AG10803 (cell line): ENCODE results near the gene TFDP2.
A peak's percentile ranks its signal among the peaks of the same experiment; 100 is the strongest.
"Not testable (repeated sequence)": the region's sequence is repeated elsewhere in the genome, so short reads cannot be mapped to it uniquely, and the experiment has no call there.

ENCODE experiments used
- DNase-seq: peaks from one replicate; pipeline ENCODE4 v3.0.0; 2010; ENCODE audit warnings: low read depth
- H3K4me3 ChIP-seq: 2 replicates; pipeline ENCODE4 v1.5.1; 2011; ENCODE audit warnings: mild to moderate bottlenecking, low read length, control low read depth
- TF ChIP-seq, protein P1 (sequence below): conservative IDR thresholded peaks from 2 replicates; pipeline ENCODE4 v1.5.1; 2011; ENCODE audit warnings: mild to moderate bottlenecking, low read length, control low read depth, inconsistent platforms

Gene TFDP2

GRCh38 chr3:142021127-142021526, 128.2 kb downstream of the TFDP2 start:
- H3K4me3 ChIP-seq: no peak overlapping the region
- TF ChIP-seq, protein P1, sequence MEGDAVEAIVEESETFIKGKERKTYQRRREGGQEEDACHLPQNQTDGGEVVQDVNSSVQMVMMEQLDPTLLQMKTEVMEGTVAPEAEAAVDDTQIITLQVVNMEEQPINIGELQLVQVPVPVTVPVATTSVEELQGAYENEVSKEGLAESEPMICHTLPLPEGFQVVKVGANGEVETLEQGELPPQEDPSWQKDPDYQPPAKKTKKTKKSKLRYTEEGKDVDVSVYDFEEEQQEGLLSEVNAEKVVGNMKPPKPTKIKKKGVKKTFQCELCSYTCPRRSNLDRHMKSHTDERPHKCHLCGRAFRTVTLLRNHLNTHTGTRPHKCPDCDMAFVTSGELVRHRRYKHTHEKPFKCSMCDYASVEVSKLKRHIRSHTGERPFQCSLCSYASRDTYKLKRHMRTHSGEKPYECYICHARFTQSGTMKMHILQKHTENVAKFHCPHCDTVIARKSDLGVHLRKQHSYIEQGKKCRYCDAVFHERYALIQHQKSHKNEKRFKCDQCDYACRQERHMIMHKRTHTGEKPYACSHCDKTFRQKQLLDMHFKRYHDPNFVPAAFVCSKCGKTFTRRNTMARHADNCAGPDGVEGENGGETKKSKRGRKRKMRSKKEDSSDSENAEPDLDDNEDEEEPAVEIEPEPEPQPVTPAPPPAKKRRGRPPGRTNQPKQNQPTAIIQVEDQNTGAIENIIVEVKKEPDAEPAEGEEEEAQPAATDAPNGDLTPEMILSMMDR: no peak
- no peak for DNase-seq

GRCh38 chr3:142019794-142020320, 129.5 kb downstream of the TFDP2 start:
- TF ChIP-seq, protein P1: no peak
- H3K4me3 ChIP-seq: no peak overlapping the region
- no peak for DNase-seq

DNA sequence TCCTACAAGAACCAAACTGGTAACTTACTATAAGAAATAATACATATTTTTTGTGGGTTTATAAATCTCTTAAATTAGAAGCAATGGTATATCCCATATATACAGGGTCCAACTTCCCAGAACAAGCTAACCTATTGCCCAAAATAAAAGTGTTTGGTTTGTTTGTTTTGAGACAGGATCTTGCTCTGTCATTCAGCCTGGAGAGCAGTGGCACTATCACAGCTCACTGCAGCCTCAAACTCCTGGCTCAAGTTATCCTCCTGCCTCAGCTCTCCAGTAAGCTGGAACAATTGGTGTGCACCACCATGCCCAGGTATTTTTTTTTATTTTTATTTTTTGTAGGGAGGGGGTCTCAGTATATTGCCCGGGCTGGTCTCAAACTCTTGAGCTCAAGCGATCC, 135.4 kb downstream of the TFDP2 start:
- TF ChIP-seq, protein P1: no peak
- H3K4me3 ChIP-seq: no peak overlapping the region
- DNase-seq: no peak

GRCh38 chr3:142013326-142013980, 135.9 kb downstream of the TFDP2 start:
- DNase-seq: peak; percentile 41
- TF ChIP-seq, protein P1: no peak
- H3K4me3 ChIP-seq: no peak overlapping the region

DNA sequence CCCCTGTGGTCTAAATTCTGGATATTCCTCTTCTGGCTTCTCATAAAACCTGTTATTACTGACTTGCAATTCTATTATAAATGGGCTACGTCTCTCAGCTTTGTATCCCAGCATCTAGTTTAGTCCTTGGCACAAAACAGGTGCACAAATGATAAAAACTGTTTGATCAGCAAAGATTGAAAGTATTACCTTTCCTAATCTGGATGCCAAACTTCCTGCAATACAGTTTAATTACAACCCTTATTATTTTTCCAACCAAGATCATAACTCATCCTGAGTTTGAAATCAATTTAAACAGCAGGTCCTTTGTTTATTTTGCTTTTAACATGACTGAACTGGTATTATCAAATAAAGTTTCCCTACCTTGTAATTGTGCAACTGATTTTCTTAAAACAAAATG, 140.3 kb downstream of the TFDP2 start:
- TF ChIP-seq, protein P1: no peak

GRCh38 chr3:142007710-142008399, 141.5 kb downstream of the TFDP2 start:
- DNase-seq: no peak
- TF ChIP-seq, protein P1: no peak
- no peak overlapping the region for H3K4me3 ChIP-seq

More for the DNA sequence above, 140.3 kb downstream of the TFDP2 start:
- DNase-seq: no peak
- H3K4me3 ChIP-seq: no peak overlapping the region

DNA sequence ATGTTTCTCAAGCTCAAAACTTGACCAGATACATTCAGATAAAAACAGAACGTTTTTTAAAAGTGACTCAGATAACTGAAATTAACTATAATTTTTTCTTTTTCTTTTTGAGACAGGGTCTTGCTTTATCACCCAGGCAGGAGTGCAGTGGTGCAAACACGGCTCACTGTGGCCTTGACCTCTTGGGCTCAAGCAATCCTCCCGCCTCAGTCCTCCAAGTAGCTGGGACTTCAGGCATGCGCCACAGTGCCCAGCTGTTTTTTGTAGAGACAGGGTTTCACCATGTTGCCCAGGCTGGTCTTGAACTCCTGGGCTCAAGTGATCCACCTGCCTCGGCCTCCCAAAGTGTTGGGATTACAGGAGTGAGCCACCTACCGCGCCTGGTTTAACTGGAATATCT, 144.4 kb downstream of the TFDP2 start:
- not testable (repeated sequence) for DNase-seq, H3K4me3 ChIP-seq
